Nephron progenitor cell (in vitro differentiated cells): ENCODE results near the gene EPHB1.

Source experiments
- DNase-seq: peaks from one replicate; pipeline ENCODE4 v3.0.0; 2021
- H3K27ac Mint-ChIP-seq: 2 replicates; pipeline ENCODE4 v1.8.0; 2021; ENCODE audit warnings: mild to moderate bottlenecking, moderate library complexity, mixed read lengths
- H3K27me3 Mint-ChIP-seq: 2 replicates; pipeline ENCODE4 v1.8.0; 2021; ENCODE audit warnings: mild to moderate bottlenecking, low read depth, mixed read lengths; ENCODE audit not compliant: poor library complexity
- H3K36me3 Mint-ChIP-seq: 2 replicates; pipeline ENCODE4 v1.8.0; 2021; ENCODE audit warnings: low read depth, mixed read lengths
- H3K4me1 Mint-ChIP-seq: 2 replicates; pipeline ENCODE4 v1.8.0; 2021; ENCODE audit warnings: mixed read lengths
- H3K4me3 Mint-ChIP-seq: 2 replicates; pipeline ENCODE4 v1.8.0; 2021; ENCODE audit warnings: mild to moderate bottlenecking, moderate library complexity, mixed read lengths
- H3K9me3 Mint-ChIP-seq: 2 replicates; pipeline ENCODE4 v1.8.0; 2021; ENCODE audit warnings: mild to moderate bottlenecking, moderate library complexity, mixed read lengths
- CTCF ChIP-seq: fragments of 200-600 bp; sonication (generic); IDR thresholded peaks from 2 replicates; pipeline ENCODE4 v1.5.0; 2021; ENCODE audit warnings: antibody characterized with exemption

EPHB1 gene

GRCh38 chr3:134854254-134854653, 59.2 kb downstream of the EPHB1 start:
- DNase-seq = no peak
- Mint-ChIP-seq H3K36me3 (no peaks in the 10 kb centered on the region), H3K9me3 (no peaks in the 10 kb centered on the region), H3K4me1 (peaks cover 29% of the 10 kb centered on the region), H3K27ac (no peak overlapping the region), H3K4me3 (no peak overlapping the region), H3K27me3 (peaks cover 30% of the 10 kb centered on the region)
- TF ChIP-seq CTCF = no peak

DNA sequence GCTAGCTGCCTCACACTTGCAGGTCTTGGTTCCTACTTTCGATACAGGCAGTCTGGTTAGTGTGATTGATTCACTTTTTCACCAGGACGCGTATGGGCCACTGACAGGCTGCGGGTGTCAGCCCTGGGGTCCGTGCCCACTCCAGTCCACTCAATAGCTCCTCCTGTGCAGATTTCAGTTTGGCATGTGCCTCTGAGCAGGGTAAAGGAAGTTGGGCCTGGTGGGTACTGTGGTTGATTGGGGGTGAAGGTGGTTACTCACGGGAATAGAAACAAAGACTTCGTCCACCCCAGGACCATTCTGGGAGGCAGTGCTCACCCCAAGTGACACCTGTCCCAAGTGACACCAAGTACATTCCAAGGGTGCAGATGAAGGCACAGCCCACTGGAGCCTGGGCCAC, 62.3 kb downstream of the EPHB1 start:
- H3K27me3 Mint-ChIP-seq = peaks cover 14% of the 10 kb centered on the region
- H3K27ac Mint-ChIP-seq = no peak overlapping the region

DNA sequence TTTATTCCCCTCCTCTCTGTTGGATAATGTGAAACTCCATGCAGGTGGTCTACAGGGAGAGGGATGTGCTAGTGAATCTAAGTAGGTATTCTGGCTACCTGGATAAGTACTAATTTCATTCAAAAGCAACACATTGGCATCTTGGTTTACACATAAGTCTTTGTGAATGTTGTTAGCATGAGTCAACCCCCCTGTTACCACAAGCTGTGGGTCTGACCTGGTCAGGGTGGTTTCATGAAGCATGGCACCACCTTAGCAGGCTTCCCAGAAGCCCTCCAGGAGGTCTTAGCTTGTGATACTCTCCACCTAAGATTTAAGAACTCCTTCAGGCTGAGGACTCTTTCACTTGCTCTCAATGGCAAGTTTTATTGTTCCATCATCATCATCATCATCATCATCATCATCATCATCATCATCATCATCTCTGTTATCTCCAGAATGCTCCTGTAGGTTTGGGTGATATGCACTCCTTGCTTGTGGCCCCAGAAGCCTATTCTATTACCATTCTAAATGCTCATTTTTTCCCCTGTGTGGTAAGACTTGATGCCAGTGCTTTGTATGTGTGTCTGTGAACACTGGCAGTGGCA, 62.8 kb downstream of the EPHB1 start:
- no peak for TF ChIP-seq CTCF
- Mint-ChIP-seq H3K4me3 (no peak overlapping the region), H3K27me3 (peaks cover 9% of the 10 kb centered on the region), H3K36me3 (no peaks in the 10 kb centered on the region), H3K27ac (no peak overlapping the region), H3K4me1 (peaks cover 32% of the 10 kb centered on the region), H3K9me3 (no peaks in the 10 kb centered on the region)
- no peak for DNase-seq

More for the DNA sequence above, 62.3 kb downstream of the EPHB1 start:
- H3K4me3 Mint-ChIP-seq = no peak overlapping the region
- no peaks in the 10 kb centered on the region for H3K36me3 Mint-ChIP-seq
- no peak for TF ChIP-seq CTCF
- no peaks in the 10 kb centered on the region for H3K9me3 Mint-ChIP-seq
- DNase-seq = no peak
- H3K4me1 Mint-ChIP-seq = peaks cover 34% of the 10 kb centered on the region

DNA sequence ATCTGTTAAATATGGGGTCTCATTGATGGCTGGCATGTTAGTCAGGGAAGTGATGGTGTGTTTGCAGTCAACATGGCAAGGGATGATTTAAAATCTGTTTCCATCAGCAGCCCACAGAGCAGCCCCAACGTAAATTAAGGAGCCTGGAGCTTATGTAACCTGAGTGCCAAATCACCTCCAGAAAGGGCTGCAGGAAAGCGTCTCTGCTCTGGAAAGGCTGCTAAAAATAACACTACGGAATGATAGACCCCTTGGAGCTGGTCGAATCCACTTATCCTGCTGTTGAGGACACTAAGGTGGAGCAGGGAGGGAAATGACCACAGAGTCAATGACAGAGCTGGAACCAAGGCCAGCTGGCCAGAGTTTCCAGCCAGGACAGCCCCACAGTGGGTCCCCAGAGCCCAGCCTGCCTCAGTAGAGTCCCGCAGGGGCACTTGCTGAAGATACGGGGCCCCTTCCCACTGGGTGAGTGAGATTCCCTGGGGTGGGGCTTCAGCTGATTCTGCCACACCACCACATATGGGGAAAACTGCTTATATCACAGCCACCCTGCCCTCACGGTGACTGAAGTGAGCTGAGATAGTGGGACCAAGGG, 63.5 kb downstream of the EPHB1 start:
- Mint-ChIP-seq H3K9me3 (no peaks in the 10 kb centered on the region), H3K4me1 (peaks cover 28% of the 10 kb centered on the region)

GRCh38 chr3:134859341-134859740, 64.3 kb downstream of the EPHB1 start:
- no peaks in the 10 kb centered on the region for H3K36me3 Mint-ChIP-seq
- H3K27me3 Mint-ChIP-seq = peaks cover 7% of the 10 kb centered on the region

More for the DNA sequence above, 63.5 kb downstream of the EPHB1 start:
- Mint-ChIP-seq H3K36me3 (no peaks in the 10 kb centered on the region), H3K27ac (no peak overlapping the region), H3K27me3 (peaks cover 7% of the 10 kb centered on the region), H3K4me3 (no peak overlapping the region)
- TF ChIP-seq CTCF = no peak
- DNase-seq = no peak

More at GRCh38 chr3:134859341-134859740, 64.3 kb downstream of the EPHB1 start:
- H3K4me3 Mint-ChIP-seq = no peak overlapping the region
- no peak for TF ChIP-seq CTCF
- no peaks in the 10 kb centered on the region for H3K9me3 Mint-ChIP-seq
- no peak overlapping the region for H3K27ac Mint-ChIP-seq
- H3K4me1 Mint-ChIP-seq = peaks cover 25% of the 10 kb centered on the region
- DNase-seq = no peak
